Metanephros (tissue), 2 donors: ENCODE data around the gene SH3PXD2A. TPM values are rescaled to one million over a fixed set of nuclear protein-coding genes. Genes with fewer than 3 reads are reported as not detected.

ENCODE experiments used
- small RNA-seq: library from RNA; depleted of rRNA; stranded (forward); fragments of <200 nt; gene quantifications from one replicate; pipeline ENCODE3, GENCODE V24; 2014; ENCODE audit warnings: low replicate concordance
- total RNA-seq: library from RNA; depleted of rRNA; stranded (reverse); fragments of >200 nt; gene quantifications from one replicate; pipeline ENCODE4 v1.2.3, GENCODE V29; 2014

SH3PXD2A gene
- total RNA-seq: 37.0 TPM

GRCh38 chr10:103855424-103855823 is at the start of gene SH3PXD2A:
Gene SH3PXD2A (minus strand): TSS chr10:103855576. CDS start chr10:103855266, 310 bp downstream.

Small RNA genes within 50 kb of the gene (small RNA-seq; reads per million reads assigned to genes)
- not detected for gene RF00019

Other genes with a start within 250 kb of the SH3PXD2A start
- 27.9 TPM for gene STN1, start 62.6 kb upstream of the SH3PXD2A start, total RNA-seq
- 40.2 TPM for gene SLK, start 111.6 kb upstream of the SH3PXD2A start, total RNA-seq
- 1.2 TPM for gene COL17A1, start 230.3 kb upstream of the SH3PXD2A start, total RNA-seq